HepG2 (cell line): ENCODE measurements around the gene ELMOD3. TPM values are rescaled to one million over a fixed set of nuclear protein-coding genes. Genes with fewer than 3 reads are reported as not detected.

ENCODE experiments used
- ARHGAP35 ChIP-seq: sonication (generic); formaldehyde crosslinking; IDR thresholded peaks from 2 replicates; pipeline ENCODE4 v1.9.0; 2022; ENCODE audit warnings: mild to moderate bottlenecking, inconsistent platforms, moderate library complexity, missing genetic modification reagents, borderline replicate concordance
- ELF1 ChIP-seq: sonication (generic); formaldehyde crosslinking; IDR thresholded peaks from 2 replicates; pipeline ENCODE4 v1.4.0; 2020; ENCODE audit warnings: missing genetic modification reagents
- FOXA3 ChIP-seq: IDR thresholded peaks from 2 replicates; pipeline ENCODE4 v1.6.1; 2016; ENCODE audit warnings: missing genetic modification reagents, missing compliant biosample characterization
- JARID2 ChIP-seq: sonication (generic); formaldehyde crosslinking; IDR thresholded peaks from 2 replicates; pipeline ENCODE4 v1.8.1; 2023; ENCODE audit warnings: missing genetic modification reagents, inconsistent platforms; ENCODE audit not compliant: insufficient replicate concordance
- KMT2A ChIP-seq: sonication (generic); formaldehyde crosslinking; IDR thresholded peaks from 2 replicates; pipeline ENCODE4 v1.4.0; 2020; ENCODE audit warnings: missing genetic modification reagents
- NCOR1 ChIP-seq: fragments of 200-600 bp; sonication (generic); IDR thresholded peaks from 2 replicates; pipeline ENCODE4 v1.7.0; 2017; ENCODE audit warnings: antibody characterized with exemption, low read length, borderline replicate concordance
- PHF20 ChIP-seq: sonication (generic); formaldehyde crosslinking; IDR thresholded peaks from 2 replicates; pipeline ENCODE4 v1.5.0; 2020; ENCODE audit warnings: mild to moderate bottlenecking, missing genetic modification reagents
- PPARG ChIP-seq: conservative IDR thresholded peaks from 2 replicates; pipeline ENCODE4 v1.6.1; 2016; ENCODE audit warnings: missing biosample characterization, missing genetic modification reagents
- REXO4 ChIP-seq: sonication (generic); formaldehyde crosslinking; IDR thresholded peaks from 2 replicates; pipeline ENCODE4 v1.8.0; 2022; ENCODE audit warnings: missing genetic modification reagents, mild to moderate bottlenecking, borderline replicate concordance
- SP4 ChIP-seq: sonication (generic); formaldehyde crosslinking; IDR thresholded peaks from 2 replicates; pipeline ENCODE4 v1.8.1; 2023; ENCODE audit warnings: mild to moderate bottlenecking, missing genetic modification reagents
- ZBTB38 ChIP-seq: sonication (generic); formaldehyde crosslinking; IDR thresholded peaks from 2 replicates; pipeline ENCODE4 v1.5.1; 2020; ENCODE audit warnings: mild to moderate bottlenecking, missing genetic modification reagents
- ZFYVE20 ChIP-seq: sonication (generic); formaldehyde crosslinking; IDR thresholded peaks from 2 replicates; pipeline ENCODE4 v1.8.0; 2023; ENCODE audit warnings: low read depth, mild to moderate bottlenecking, moderate library complexity, missing genetic modification reagents, borderline replicate concordance
- ZNF382 ChIP-seq: sonication (generic); formaldehyde crosslinking; IDR thresholded peaks from 2 replicates; pipeline ENCODE4 v1.5.0; 2020; ENCODE audit warnings: missing genetic modification reagents, mild to moderate bottlenecking, borderline replicate concordance
- ZNF773 ChIP-seq: sonication (generic); formaldehyde crosslinking; IDR thresholded peaks from 2 replicates; pipeline ENCODE4 v1.4.0; 2020; ENCODE audit warnings: missing genetic modification reagents, borderline replicate concordance
- ZSCAN20 ChIP-seq: sonication (generic); formaldehyde crosslinking; IDR thresholded peaks from 2 replicates; pipeline ENCODE4 v1.4.0; 2020; ENCODE audit warnings: missing genetic modification reagents, mild to moderate bottlenecking, borderline replicate concordance
- polyA plus RNA-seq, 8 experiments: library from polyadenylated mRNA; depleted of rRNA in 3 of 8; stranded (reverse) in 7 of 8; unstranded in 1 of 8; fragments of >200 nt; fragmentation: Illumina TruSeq in 4 of 8; extraction: Trizol in 4 of 8; gene quantifications; 2 replicates each; pipeline versions ENCODE4 v1.2.1 to v1.2.3, GENCODE V29; 2011 to 2016; ENCODE audit warnings: low read depth in 4 of 8, missing spikeins in 1 of 8, mixed read lengths in 1 of 8; ENCODE audit not compliant: insufficient read depth in 1 of 8
- total RNA-seq, 5 experiments: library from RNA; depleted of rRNA; stranded (reverse); fragments of >200 nt; fragmentation: Illumina TruSeq; extraction: Trizol; gene quantifications; 2 replicates each; pipeline ENCODE4 v1.2.3, GENCODE V29; 2016; ENCODE audit warnings: low read depth in 1 of 5
- TF ChIP-seq, protein P1 (sequence below), 2 experiments: sonication (generic) in 1 of 2; formaldehyde crosslinking in 1 of 2; IDR thresholded peaks; 2 replicates each; pipeline versions ENCODE4 v1.6.1 to v1.9.0; 2014 to 2022; ENCODE audit warnings: antibody characterized with exemption in 1 of 2, borderline replicate concordance in 1 of 2, inconsistent platforms in 1 of 2, low read depth in 1 of 2, missing genetic modification reagents in 1 of 2
- TF ChIP-seq, protein P2 (sequence below): sonication (generic); formaldehyde crosslinking; IDR thresholded peaks from 2 replicates; pipeline ENCODE4 v1.5.1; 2020; ENCODE audit warnings: mild to moderate bottlenecking, missing genetic modification reagents, borderline replicate concordance

ELMOD3 gene
- total and polyA plus RNA-seq, 2 of the 13 experiments (the other 11 are each of a cell fraction or from before 2014, with no cell fraction given), result 13.3 to 19.5 TPM

DNA sequence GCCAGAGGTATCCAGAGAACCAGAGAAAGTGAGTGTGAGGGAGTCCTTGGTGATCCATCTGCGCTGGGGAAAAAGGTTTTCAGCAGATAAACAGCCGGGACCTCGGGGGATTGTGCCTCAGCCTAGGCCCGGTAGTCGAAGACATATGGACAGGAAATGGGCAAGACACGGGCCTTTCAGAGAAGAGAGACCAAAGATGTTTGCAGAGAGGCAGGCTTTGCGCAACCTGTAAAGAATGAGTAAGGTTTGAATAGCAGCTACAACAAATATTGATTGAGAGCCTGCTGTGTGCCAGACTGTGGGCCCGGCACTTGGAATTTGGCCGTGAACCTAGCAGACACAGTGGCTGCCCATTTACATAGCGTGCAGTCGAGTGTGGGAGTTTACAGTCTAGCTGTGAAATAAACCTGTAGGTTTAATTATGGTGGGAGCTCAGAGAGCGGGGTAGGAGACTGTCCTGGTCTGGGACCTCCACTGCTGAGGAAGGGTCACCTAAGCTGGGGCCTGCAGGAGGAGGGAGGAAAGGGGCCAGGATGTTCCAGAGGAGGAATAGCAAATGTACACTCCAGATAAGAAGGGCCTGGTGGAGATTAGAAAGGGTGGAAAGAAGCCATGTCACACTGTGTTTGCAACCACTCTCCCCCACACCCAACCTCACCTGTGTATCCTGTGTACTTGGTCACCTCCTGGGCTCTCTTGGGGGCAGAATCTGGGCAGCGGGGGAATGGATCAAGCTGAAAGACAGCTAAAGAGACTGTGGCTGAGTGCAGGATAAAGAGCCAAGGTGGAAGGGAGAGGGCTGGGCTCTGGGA, 66.9 kb downstream of the ELMOD3 start (continued):
- TF ChIP-seq ARHGAP35 (CRISPR knock-in tag) (0 out of 2 replicates have a peak, but pooled peaks have one; percentile 74), FOXA3 (CRISPR knock-in tag) (peak; percentile 98), ELF1 (CRISPR knock-in tag) (peak; percentile 58; the same call in 1 of the 2 replicates), PPARG (CRISPR knock-in tag) (peak; percentile 94), KMT2A (peak; percentile 82), PHF20 (CRISPR knock-in tag) (peak; percentile 37; the same call in 1 of the 2 replicates), ZBTB38 (CRISPR knock-in tag) (no peak), JARID2 (CRISPR knock-in tag) (no peak), ZNF773 (CRISPR knock-in tag) (peak; percentile 88; the same call in 1 of the 2 replicates), ZSCAN20 (peak; percentile 93; the same call in 1 of the 2 replicates), NCOR1 (peak; percentile 97), REXO4 (CRISPR knock-in tag) (no peak), ZNF382 (no peak), SP4 (CRISPR knock-in tag) (no peak), ZFYVE20 (CRISPR knock-in tag) (no peak)
- TF ChIP-seq, protein P1, sequence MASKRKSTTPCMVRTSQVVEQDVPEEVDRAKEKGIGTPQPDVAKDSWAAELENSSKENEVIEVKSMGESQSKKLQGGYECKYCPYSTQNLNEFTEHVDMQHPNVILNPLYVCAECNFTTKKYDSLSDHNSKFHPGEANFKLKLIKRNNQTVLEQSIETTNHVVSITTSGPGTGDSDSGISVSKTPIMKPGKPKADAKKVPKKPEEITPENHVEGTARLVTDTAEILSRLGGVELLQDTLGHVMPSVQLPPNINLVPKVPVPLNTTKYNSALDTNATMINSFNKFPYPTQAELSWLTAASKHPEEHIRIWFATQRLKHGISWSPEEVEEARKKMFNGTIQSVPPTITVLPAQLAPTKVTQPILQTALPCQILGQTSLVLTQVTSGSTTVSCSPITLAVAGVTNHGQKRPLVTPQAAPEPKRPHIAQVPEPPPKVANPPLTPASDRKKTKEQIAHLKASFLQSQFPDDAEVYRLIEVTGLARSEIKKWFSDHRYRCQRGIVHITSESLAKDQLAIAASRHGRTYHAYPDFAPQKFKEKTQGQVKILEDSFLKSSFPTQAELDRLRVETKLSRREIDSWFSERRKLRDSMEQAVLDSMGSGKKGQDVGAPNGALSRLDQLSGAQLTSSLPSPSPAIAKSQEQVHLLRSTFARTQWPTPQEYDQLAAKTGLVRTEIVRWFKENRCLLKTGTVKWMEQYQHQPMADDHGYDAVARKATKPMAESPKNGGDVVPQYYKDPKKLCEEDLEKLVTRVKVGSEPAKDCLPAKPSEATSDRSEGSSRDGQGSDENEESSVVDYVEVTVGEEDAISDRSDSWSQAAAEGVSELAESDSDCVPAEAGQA (IDR thresholded peaks at IDR 0.05; ENCODE audit: low read depth), result 0 out of 2 replicates have a peak, but pooled peaks have one; percentile 38
- TF ChIP-seq, protein P1 (CRISPR knock-in tag; IDR thresholded peaks at IDR 0.05; ENCODE audit: borderline replicate concordance), result no peak
- TF ChIP-seq, protein P2, sequence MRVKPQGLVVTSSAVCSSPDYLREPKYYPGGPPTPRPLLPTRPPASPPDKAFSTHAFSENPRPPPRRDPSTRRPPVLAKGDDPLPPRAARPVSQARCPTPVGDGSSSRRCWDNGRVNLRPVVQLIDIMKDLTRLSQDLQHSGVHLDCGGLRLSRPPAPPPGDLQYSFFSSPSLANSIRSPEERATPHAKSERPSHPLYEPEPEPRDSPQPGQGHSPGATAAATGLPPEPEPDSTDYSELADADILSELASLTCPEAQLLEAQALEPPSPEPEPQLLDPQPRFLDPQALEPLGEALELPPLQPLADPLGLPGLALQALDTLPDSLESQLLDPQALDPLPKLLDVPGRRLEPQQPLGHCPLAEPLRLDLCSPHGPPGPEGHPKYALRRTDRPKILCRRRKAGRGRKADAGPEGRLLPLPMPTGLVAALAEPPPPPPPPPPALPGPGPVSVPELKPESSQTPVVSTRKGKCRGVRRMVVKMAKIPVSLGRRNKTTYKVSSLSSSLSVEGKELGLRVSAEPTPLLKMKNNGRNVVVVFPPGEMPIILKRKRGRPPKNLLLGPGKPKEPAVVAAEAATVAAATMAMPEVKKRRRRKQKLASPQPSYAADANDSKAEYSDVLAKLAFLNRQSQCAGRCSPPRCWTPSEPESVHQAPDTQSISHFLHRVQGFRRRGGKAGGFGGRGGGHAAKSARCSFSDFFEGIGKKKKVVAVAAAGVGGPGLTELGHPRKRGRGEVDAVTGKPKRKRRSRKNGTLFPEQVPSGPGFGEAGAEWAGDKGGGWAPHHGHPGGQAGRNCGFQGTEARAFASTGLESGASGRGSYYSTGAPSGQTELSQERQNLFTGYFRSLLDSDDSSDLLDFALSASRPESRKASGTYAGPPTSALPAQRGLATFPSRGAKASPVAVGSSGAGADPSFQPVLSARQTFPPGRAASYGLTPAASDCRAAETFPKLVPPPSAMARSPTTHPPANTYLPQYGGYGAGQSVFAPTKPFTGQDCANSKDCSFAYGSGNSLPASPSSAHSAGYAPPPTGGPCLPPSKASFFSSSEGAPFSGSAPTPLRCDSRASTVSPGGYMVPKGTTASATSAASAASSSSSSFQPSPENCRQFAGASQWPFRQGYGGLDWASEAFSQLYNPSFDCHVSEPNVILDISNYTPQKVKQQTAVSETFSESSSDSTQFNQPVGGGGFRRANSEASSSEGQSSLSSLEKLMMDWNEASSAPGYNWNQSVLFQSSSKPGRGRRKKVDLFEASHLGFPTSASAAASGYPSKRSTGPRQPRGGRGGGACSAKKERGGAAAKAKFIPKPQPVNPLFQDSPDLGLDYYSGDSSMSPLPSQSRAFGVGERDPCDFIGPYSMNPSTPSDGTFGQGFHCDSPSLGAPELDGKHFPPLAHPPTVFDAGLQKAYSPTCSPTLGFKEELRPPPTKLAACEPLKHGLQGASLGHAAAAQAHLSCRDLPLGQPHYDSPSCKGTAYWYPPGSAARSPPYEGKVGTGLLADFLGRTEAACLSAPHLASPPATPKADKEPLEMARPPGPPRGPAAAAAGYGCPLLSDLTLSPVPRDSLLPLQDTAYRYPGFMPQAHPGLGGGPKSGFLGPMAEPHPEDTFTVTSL (CRISPR knock-in tag), result peak; percentile 95
